Endothelial cell of umbilical vein (primary cell): ENCODE measurements around the gene TSPAN18. TPM values are rescaled to one million over a fixed set of nuclear protein-coding genes. Genes with fewer than 3 reads are reported as not detected.

Source experiments
- BruUV-seq: library from RNA; stranded (reverse); fragments of 400-500 nt; replicated peaks from 2 replicates; lab custom pipeline; 2021; lab: Mats Ljungman, UMichigan
- CTCF ChIA-PET: fragments of 300-600, 350-600 bp; sonication (Branson Sonifier 250); formaldehyde crosslinking; loops from one replicate; lab custom pipeline; 2021; ENCODE audit warnings: antibody characterized with exemption, inconsistent platforms; lab: Charles Lee
- POLR2A ChIA-PET: fragments of 300-600, 350-600 bp; sonication (Branson Sonifier 250); formaldehyde crosslinking; loops from one replicate; lab custom pipeline; 2021; ENCODE audit warnings: antibody characterized with exemption, inconsistent platforms; lab: Charles Lee
- DNase-seq: peaks from one replicate; pipeline ENCODE4 v3.0.0-alpha.2; 2011; ENCODE audit warnings: low read depth, low spot score
- FAIRE-seq: peaks from 2 replicates; lab custom pipeline; 2011; peaks lifted over from hg19 to GRCh38; lab: Jason Lieb, UNC
- H2AFZ ChIP-seq: 2 replicates; pipeline ENCODE4 v1.6.0; 2012; ENCODE audit warnings: low read depth, low read length, control low read depth, inconsistent platforms
- H3K27ac ChIP-seq: 2 replicates; pipeline ENCODE4 v1.5.1; 2011; ENCODE audit warnings: low read depth, mild to moderate bottlenecking, control low read depth, low read length, moderate library complexity; ENCODE audit not compliant: insufficient read depth
- H3K27me3 ChIP-seq, 2 experiments: 2 replicates each; pipeline versions ENCODE4 v1.6.0 to v1.6.1; 2011; ENCODE audit warnings: low read length in 2 of 2, mixed read lengths in 1 of 2; ENCODE audit not compliant: control insufficient read depth in 2 of 2, insufficient read depth in 2 of 2
- H3K36me3 ChIP-seq, 2 experiments: 2 replicates in 1 of 2; 3 replicates in 1 of 2; pipeline ENCODE4 v1.5.1; 2011; ENCODE audit warnings: low read length in 2 of 2, mild to moderate bottlenecking in 1 of 2, moderate library complexity in 1 of 2; ENCODE audit not compliant: control insufficient read depth in 2 of 2, insufficient read depth in 2 of 2; ENCODE audit errors: extremely low read depth in 1 of 2
- H3K4me1 ChIP-seq: 3 replicates; pipeline ENCODE4 v1.5.1; 2011; ENCODE audit warnings: mild to moderate bottlenecking, low read length; ENCODE audit not compliant: control insufficient read depth, insufficient read depth; ENCODE audit errors: extremely low read depth
- H3K4me2 ChIP-seq: 2 replicates; pipeline ENCODE4 v1.6.1; 2011; ENCODE audit warnings: low read length, control low read depth, mixed read lengths; ENCODE audit not compliant: insufficient read depth
- H3K4me3 ChIP-seq, 3 experiments: fragments of 200-600 bp in 1 of 3; sonication (generic), shearing (Covaris generic) in 1 of 3; replicated peaks in 1 of 3; 2 replicates each; pipeline ENCODE4 v1.5.1; 2011 to 2016; ENCODE audit warnings: control low read depth in 3 of 3, low read length in 3 of 3, mild to moderate bottlenecking in 2 of 3, inconsistent platforms in 1 of 3, low read depth in 1 of 3, moderate library complexity in 1 of 3; ENCODE audit not compliant: insufficient read depth in 1 of 3
- H3K79me2 ChIP-seq: 2 replicates; pipeline ENCODE4 v1.6.0; 2012; ENCODE audit warnings: low read length, inconsistent platforms; ENCODE audit not compliant: control insufficient read depth, insufficient read depth
- H3K9ac ChIP-seq: replicated peaks from 2 replicates; pipeline ENCODE3; 2011; ENCODE audit warnings: low read length, control low read depth; ENCODE audit not compliant: insufficient read depth; ENCODE audit errors: extremely low read depth
- H3K9me1 ChIP-seq: replicated peaks from 3 replicates; pipeline ENCODE4 v1.6.0; 2011; ENCODE audit warnings: mild to moderate bottlenecking, low read length; ENCODE audit not compliant: control insufficient read depth, insufficient read depth; ENCODE audit errors: extremely low read depth
- H3K9me3 ChIP-seq: replicated peaks from 2 replicates; pipeline ENCODE4 v1.5.1; 2012; ENCODE audit warnings: low read length, inconsistent platforms; ENCODE audit not compliant: control insufficient read depth, insufficient read depth
- H4K20me1 ChIP-seq: replicated peaks from 2 replicates; pipeline ENCODE3; 2011; ENCODE audit warnings: mild to moderate bottlenecking, low read length; ENCODE audit not compliant: control insufficient read depth, insufficient read depth; ENCODE audit errors: extremely low read depth
- CTCF ChIP-seq, 2 donors: IDR thresholded peaks; 1 replicate in 1 of 2; 2 replicates in 1 of 2; pipeline ENCODE4 v1.5.1; 2011; ENCODE audit warnings: low read length in 2 of 2, mild to moderate bottlenecking in 2 of 2, moderate library complexity in 2 of 2, control low read depth in 1 of 2, inconsistent platforms in 1 of 2, low read depth in 1 of 2; ENCODE audit not compliant: insufficient read depth in 1 of 2; ENCODE audit errors: extremely low read depth in 1 of 2
- EZH2 ChIP-seq: IDR thresholded peaks from 2 replicates; pipeline ENCODE4 v1.6.1; 2012; ENCODE audit warnings: borderline replicate concordance, low read depth, mild to moderate bottlenecking, moderate library complexity, low read length, inconsistent platforms; ENCODE audit not compliant: severe bottlenecking
- FOS ChIP-seq: IDR thresholded peaks from 2 replicates; pipeline ENCODE4 v1.6.1; 2011; ENCODE audit warnings: mild to moderate bottlenecking, low read length, moderate library complexity, borderline replicate concordance; ENCODE audit not compliant: insufficient read depth
- GATA2 ChIP-seq: IDR thresholded peaks from 2 replicates; pipeline ENCODE4 v1.7.0; 2011; ENCODE audit warnings: low read depth, mild to moderate bottlenecking, moderate library complexity, mixed read lengths, low read length; ENCODE audit not compliant: insufficient read length, insufficient read depth
- JUN ChIP-seq: IDR thresholded peaks from 2 replicates; pipeline ENCODE4 v1.6.1; 2011; ENCODE audit warnings: borderline replicate concordance, low read depth; ENCODE audit not compliant: insufficient read length, insufficient read depth
- MYC ChIP-seq: IDR thresholded peaks from one replicate; pipeline ENCODE4 v1.6.1; 2011; ENCODE audit warnings: mild to moderate bottlenecking, low read depth, low read length
- POLR2A ChIP-seq: IDR thresholded peaks from 2 replicates; pipeline ENCODE4 v1.6.1; 2012; ENCODE audit warnings: low read depth, mild to moderate bottlenecking, control low read depth, low read length
- POLR2AphosphoS5 ChIP-seq: IDR thresholded peaks from 2 replicates; pipeline ENCODE4 v1.6.1; 2012; ENCODE audit warnings: low read depth, mild to moderate bottlenecking, control low read depth, low read length, moderate library complexity; ENCODE audit not compliant: insufficient read depth
- dilution Hi-C: fragments of 300-500 bp; cut with MboI; formaldehyde crosslinking; loops from one replicate; pipeline ENCODE4 v1.15.0; 2019; ENCODE audit warnings: low sequenced_read_pairs; ENCODE audit not compliant: extremely low pct_ligation_motif_present
- intact Hi-C: fragments of 100-400 bp; cut with micrococcal nuclease; formaldehyde crosslinking; loops from one replicate; pipeline ENCODE4 v1.10.0; 2022
- polyA plus RNA-seq, 4 experiments: library from polyadenylated mRNA; depleted of rRNA in 3 of 4; stranded (reverse) in 3 of 4; unstranded in 1 of 4; fragments of >200 nt; gene quantifications; 2 replicates each; pipeline versions ENCODE4 v1.2.1 to v1.2.3, GENCODE V29; 2011 to 2012; ENCODE audit warnings: missing spikeins in 1 of 4
- total RNA-seq: library from RNA; stranded (reverse); gene quantifications from 2 replicates; pipeline ENCODE4 v1.2.3, GENCODE V29; 2021
- TF ChIP-seq, protein P1 (sequence below): IDR thresholded peaks from 2 replicates; pipeline ENCODE4 v1.6.1; 2011; ENCODE audit not compliant: insufficient read depth, insufficient read length

TSPAN18 gene
- total and polyA plus RNA-seq, 2 donors (not counting 3 experiments of a cell fraction or from before 2014, with no cell fraction given): 32.2 to 118 TPM

- dilution Hi-C loops: no loop called here
- no peak overlapping the region for H3K9ac ChIP-seq
- H4K20me1 ChIP-seq: no peaks in the 10 kb centered on the region
- TF ChIP-seq POLR2AphosphoS5: no peak
- TF ChIP-seq FOS: no peak
- no peak for TF ChIP-seq CTCF (IDR thresholded peaks at IDR 0.05; ENCODE audit: extremely low read depth in 1 of 2, insufficient read depth in 1 of 2, low read depth in 1 of 2, low read length in 2 of 2)
- TF ChIP-seq MYC: no peak
- TF ChIP-seq POLR2A: no peak
- no peak for TF ChIP-seq GATA2
- TF ChIP-seq JUN: no peak
- TF ChIP-seq EZH2: no peak
- TF ChIP-seq, protein P1, sequence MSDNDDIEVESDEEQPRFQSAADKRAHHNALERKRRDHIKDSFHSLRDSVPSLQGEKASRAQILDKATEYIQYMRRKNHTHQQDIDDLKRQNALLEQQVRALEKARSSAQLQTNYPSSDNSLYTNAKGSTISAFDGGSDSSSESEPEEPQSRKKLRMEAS: no peak
- H3K27me3 ChIP-seq: no peaks in the 10 kb centered on the region
- H3K9me3 ChIP-seq: no peaks in the 10 kb centered on the region
- H3K79me2 ChIP-seq: no peaks in the 10 kb centered on the region
- H3K36me3 ChIP-seq: peaks cover 0 to 6% of the 10 kb centered on the region in 2 experiments
- no peak overlapping the region for H2AFZ ChIP-seq
- peaks cover 9% of the 10 kb centered on the region for H3K4me1 ChIP-seq
- H3K4me2 ChIP-seq: no peak overlapping the region
- no TSS peak for BruUV-seq
- intact Hi-C loops: no loop called here
- ChIA-PET CTCF (interaction anchor here (1.1 to 1.2 kb wide), 2 partner anchors 28 to 261 kb away, joined by 3 read pairs; no protein-coding TSS in a partner anchor), POLR2A (no interaction called here)
- H3K9me1 ChIP-seq: no peaks in the 10 kb centered on the region
- no peak overlapping the region for H3K27ac ChIP-seq
- H3K4me3 ChIP-seq: no peak overlapping the region
- DNase-seq (no peak), FAIRE-seq (no peak)
Observed at GRCh38 chr11:44883277-44883676, 156.5 kb downstream of the TSPAN18 start.
